HL-60 (cell line): ENCODE data around the gene LMBR1.
"Not testable (repeated sequence)": the region's sequence is repeated elsewhere in the genome, so short reads cannot be mapped to it uniquely, and the experiment has no call there.

Experiments used
- DNase-seq, 2 experiments: peaks; one replicate each; pipeline ENCODE4 v3.0.0-alpha.2; 2010 to 2020; ENCODE audit warnings: low read depth in 1 of 2, low spot score in 1 of 2
- H3K27ac ChIP-seq: fragments of 250-450 bp; sonication (Bioruptor Pico); replicated peaks from 2 replicates; pipeline ENCODE4 v1.5.1; 2020; ENCODE audit warnings: mild to moderate bottlenecking, moderate library complexity
- H3K27me3 ChIP-seq: fragments of 250-450 bp; sonication (Bioruptor Pico); 2 replicates; pipeline ENCODE4 v1.5.1; 2021; ENCODE audit warnings: mild to moderate bottlenecking, moderate library complexity; ENCODE audit not compliant: insufficient read depth, poor library complexity, severe bottlenecking
- H3K4me3 ChIP-seq: replicated peaks from 2 replicates; pipeline ENCODE4 v1.5.1; 2011; ENCODE audit warnings: mild to moderate bottlenecking, control low read depth, low read length; ENCODE audit not compliant: insufficient read depth
- GABPA ChIP-seq: IDR thresholded peaks from 2 replicates; pipeline ENCODE4 v1.6.1; 2012; ENCODE audit warnings: low read depth
- POLR2AphosphoS5 ChIP-seq: IDR thresholded peaks from 2 replicates; pipeline ENCODE4 v1.6.1; 2012; ENCODE audit warnings: low read depth
- SPI1 ChIP-seq: IDR thresholded peaks from 2 replicates; pipeline ENCODE4 v1.6.1; 2012; ENCODE audit warnings: low read depth, mild to moderate bottlenecking, borderline replicate concordance
- TF ChIP-seq, protein P1 (sequence below): IDR thresholded peaks from one replicate; pipeline ENCODE4 v1.5.1; 2011; ENCODE audit warnings: low read length, control low read depth, inconsistent platforms; ENCODE audit not compliant: insufficient read depth
- TF ChIP-seq, protein P2 (sequence below): IDR thresholded peaks from 2 replicates; pipeline ENCODE4 v1.6.1; 2012; ENCODE audit warnings: low read depth; ENCODE audit not compliant: insufficient replicate concordance

LMBR1 gene

DNA sequence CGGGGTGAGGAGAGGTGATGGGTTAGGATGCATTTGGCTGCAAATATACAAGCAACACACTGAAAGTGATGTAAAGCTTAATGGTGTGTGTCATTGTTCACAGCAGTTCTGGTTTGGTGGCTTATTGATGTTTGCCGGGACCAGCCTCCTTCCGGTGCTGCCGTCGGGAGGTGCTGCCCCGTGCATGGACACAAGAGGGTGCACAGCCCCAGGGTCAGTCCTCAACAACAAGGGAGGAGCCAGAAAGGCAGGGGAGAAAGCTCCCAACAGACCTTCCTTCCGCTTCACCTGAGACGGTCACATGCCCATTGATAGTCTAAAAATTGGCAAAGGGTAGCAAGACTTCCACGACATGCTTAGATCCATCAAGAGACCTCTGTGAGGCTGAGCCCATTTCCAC is 242.9 kb downstream of the LMBR1 start:
- Histone ChIP-seq H3K27me3 (no peaks in the 10 kb centered on the region), H3K4me3 (no peak overlapping the region), H3K27ac (no peak overlapping the region)
- DNase-seq, result peak in 1 of 2 experiments; percentile 22
- TF ChIP-seq, protein P1, sequence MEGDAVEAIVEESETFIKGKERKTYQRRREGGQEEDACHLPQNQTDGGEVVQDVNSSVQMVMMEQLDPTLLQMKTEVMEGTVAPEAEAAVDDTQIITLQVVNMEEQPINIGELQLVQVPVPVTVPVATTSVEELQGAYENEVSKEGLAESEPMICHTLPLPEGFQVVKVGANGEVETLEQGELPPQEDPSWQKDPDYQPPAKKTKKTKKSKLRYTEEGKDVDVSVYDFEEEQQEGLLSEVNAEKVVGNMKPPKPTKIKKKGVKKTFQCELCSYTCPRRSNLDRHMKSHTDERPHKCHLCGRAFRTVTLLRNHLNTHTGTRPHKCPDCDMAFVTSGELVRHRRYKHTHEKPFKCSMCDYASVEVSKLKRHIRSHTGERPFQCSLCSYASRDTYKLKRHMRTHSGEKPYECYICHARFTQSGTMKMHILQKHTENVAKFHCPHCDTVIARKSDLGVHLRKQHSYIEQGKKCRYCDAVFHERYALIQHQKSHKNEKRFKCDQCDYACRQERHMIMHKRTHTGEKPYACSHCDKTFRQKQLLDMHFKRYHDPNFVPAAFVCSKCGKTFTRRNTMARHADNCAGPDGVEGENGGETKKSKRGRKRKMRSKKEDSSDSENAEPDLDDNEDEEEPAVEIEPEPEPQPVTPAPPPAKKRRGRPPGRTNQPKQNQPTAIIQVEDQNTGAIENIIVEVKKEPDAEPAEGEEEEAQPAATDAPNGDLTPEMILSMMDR, result no peak
- TF ChIP-seq GABPA (no peak), SPI1 (no peak), POLR2AphosphoS5 (no peak)
- TF ChIP-seq, protein P2, sequence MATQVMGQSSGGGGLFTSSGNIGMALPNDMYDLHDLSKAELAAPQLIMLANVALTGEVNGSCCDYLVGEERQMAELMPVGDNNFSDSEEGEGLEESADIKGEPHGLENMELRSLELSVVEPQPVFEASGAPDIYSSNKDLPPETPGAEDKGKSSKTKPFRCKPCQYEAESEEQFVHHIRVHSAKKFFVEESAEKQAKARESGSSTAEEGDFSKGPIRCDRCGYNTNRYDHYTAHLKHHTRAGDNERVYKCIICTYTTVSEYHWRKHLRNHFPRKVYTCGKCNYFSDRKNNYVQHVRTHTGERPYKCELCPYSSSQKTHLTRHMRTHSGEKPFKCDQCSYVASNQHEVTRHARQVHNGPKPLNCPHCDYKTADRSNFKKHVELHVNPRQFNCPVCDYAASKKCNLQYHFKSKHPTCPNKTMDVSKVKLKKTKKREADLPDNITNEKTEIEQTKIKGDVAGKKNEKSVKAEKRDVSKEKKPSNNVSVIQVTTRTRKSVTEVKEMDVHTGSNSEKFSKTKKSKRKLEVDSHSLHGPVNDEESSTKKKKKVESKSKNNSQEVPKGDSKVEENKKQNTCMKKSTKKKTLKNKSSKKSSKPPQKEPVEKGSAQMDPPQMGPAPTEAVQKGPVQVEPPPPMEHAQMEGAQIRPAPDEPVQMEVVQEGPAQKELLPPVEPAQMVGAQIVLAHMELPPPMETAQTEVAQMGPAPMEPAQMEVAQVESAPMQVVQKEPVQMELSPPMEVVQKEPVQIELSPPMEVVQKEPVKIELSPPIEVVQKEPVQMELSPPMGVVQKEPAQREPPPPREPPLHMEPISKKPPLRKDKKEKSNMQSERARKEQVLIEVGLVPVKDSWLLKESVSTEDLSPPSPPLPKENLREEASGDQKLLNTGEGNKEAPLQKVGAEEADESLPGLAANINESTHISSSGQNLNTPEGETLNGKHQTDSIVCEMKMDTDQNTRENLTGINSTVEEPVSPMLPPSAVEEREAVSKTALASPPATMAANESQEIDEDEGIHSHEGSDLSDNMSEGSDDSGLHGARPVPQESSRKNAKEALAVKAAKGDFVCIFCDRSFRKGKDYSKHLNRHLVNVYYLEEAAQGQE, result no peak

DNA sequence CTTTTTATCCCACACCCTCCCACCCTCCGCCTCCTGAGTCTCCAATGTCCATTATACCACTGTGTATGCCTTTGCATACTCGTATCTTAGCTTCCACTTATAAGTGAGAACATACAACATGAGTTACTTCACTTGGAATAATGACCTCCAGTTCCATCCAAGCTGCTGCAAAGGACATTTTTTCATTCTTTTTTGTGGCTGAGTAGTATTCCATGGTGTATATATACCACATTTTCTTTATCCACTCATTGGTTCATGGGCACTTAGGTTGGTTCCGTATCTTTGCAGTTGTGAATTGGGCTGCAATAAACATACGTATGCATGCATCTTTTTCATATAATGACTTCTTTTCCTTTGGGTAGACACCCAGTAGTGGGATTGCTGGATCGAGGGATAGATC is 245.7 kb downstream of the LMBR1 start:
- not testable (repeated sequence) for H3K27ac ChIP-seq, DNase-seq

DNA sequence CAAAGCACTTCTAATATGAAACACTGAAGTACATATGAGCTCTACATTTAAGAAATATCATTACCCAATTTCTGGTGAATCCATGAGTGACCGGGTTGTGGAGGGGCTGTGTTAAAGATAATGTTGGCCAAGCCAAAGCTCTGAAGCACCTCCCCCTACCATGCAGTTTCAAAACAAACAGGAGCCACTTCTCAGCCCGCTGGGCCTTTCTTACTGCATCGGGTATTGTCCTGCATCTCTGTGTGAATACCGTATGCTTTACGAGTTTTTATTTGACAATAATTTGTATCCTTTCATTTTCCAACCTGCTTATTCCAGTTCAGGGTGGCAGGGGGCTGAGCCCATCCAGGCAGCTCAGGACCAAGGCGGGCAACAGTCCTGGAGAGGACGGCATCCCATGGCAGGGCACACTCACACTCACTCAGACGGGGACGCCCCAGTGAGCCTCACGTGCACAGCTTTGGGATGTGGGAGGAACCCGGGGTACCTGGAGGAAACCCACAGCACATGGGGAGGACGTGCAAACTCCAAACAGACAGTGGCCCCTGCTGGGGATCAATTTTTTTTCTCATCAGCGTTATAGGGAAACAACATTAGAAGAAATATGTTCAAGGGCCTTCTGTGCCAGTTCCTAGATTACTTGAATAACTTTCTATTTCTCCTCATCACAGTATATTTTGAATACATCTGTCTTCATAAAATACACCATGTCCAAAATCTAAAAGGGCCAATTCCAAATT is 250.5 kb downstream of the LMBR1 start:
- H3K4me3 ChIP-seq, result no peak overlapping the region
- TF ChIP-seq SPI1 (no peak), GABPA (no peak), POLR2AphosphoS5 (no peak)
- TF ChIP-seq, protein P1, result no peak
- TF ChIP-seq, protein P2, result no peak
- no peaks in the 10 kb centered on the region for H3K27me3 ChIP-seq
- DNase-seq, result no peak
- H3K27ac ChIP-seq, result no peak overlapping the region

More for the DNA sequence above, 245.7 kb downstream of the LMBR1 start:
- not testable (repeated sequence) for H3K4me3 ChIP-seq, H3K27me3 ChIP-seq

DNA sequence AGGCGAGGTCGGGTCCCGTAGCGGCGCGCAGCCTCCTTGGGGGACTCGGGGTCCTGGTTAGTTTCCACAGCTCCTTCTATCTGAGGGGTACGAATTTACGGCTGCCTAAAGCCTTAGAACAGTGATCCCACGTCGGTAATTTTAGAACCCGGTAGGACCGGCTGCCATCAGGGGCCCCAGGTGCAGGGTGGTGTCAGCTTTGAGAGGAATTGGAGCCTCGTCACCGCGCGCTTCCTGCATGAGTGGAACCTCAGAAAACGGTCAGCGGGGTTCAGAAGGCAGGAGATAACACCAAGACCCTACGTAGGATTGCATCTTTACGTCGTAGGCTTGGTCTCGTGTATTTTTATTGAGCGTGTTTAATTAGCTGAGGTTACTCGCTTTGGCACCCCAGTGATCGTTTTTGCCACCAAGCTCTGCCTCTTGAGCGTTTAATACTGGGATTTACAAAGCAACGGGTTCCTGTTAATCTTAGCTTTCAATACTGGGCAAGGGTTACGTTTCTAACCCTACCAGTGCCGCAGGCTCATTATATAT is 252.0 kb downstream of the LMBR1 start:
- peak overlapping the region; percentile 80 for H3K27ac ChIP-seq
- peak in 1 of 2 experiments; percentile 33 for DNase-seq
- H3K4me3 ChIP-seq, result peak overlapping the region; percentile 89
- TF ChIP-seq GABPA, result no peak
- TF ChIP-seq POLR2AphosphoS5, result no peak
- TF ChIP-seq, protein P2, result no peak
- TF ChIP-seq, protein P1, result no peak
- TF ChIP-seq SPI1, result no peak
- H3K27me3 ChIP-seq, result no peaks in the 10 kb centered on the region
